HG03039 (cell line): Measurements from ENCODE around the gene PHKG1.
"Not testable (repeated sequence)": the region's sequence is repeated elsewhere in the genome, so short reads cannot be mapped to it uniquely, and the experiment has no call there.

ENCODE experiments used
- ATAC-seq: cut with Tn5 transposase; IDR thresholded peaks from one replicate; pipeline ENCODE4 v1.9.1; 2021; ENCODE audit warnings: mild to moderate bottlenecking, moderate library complexity; ENCODE audit not compliant: unreplicated experiment

PHKG1 gene

GRCh38 chr7:56046721-56047445 is 45.9 kb downstream of the PHKG1 start:
- ATAC-seq, result no peak

- ATAC-seq, result not testable (repeated sequence)
These were observed 47.0 kb downstream of the PHKG1 start for GRCh38 chr7:56045758-56046157.

- ATAC-seq, result no peak
These were observed 52.0 kb downstream of the PHKG1 start for GRCh38 chr7:56040730-56041129.

GRCh38 chr7:56033671-56034432 is 58.9 kb downstream of the PHKG1 start:
- ATAC-seq, result peak; percentile 96

GRCh38 chr7:56032578-56032977 is 60.2 kb downstream of the PHKG1 start:
- ATAC-seq, result not testable (repeated sequence)

- ATAC-seq, result not testable (repeated sequence)
These were observed 61.2 kb downstream of the PHKG1 start for GRCh38 chr7:56031556-56031955.

GRCh38 chr7:56030340-56030739 is 62.4 kb downstream of the PHKG1 start:
- ATAC-seq, result no peak
